ENCODE results near the gene NUMBL.
"Not testable (repeated sequence)": the region's sequence is repeated elsewhere in the genome, so short reads cannot be mapped to it uniquely, and the experiment has no call there.

- TF ChIP-seq POLR2A, CTCF (IDR thresholded peaks at IDR 0.05): not testable (repeated sequence)
Measured at GRCh38 chr19:40652303-40652702, 38.1 kb downstream of the NUMBL start.

All from heart left ventricle (tissue), 13 donors.